Nephron (organoid): ENCODE measurements around the gene SNAPC2.
A peak's percentile ranks its signal among the peaks of the same experiment; 100 is the strongest.
"Not testable (repeated sequence)": the region's sequence is repeated elsewhere in the genome, so short reads cannot be mapped to it uniquely, and the experiment has no call there.

ENCODE experiments used
- H3K27ac Mint-ChIP-seq, 3 experiments: 2 replicates each; pipeline ENCODE4 v1.8.0; 2020; ENCODE audit warnings: mixed read lengths in 3 of 3, mild to moderate bottlenecking in 2 of 3, moderate library complexity in 1 of 3
- H3K27me3 Mint-ChIP-seq: 2 replicates; pipeline ENCODE4 v1.8.0; 2021; ENCODE audit warnings: low read depth, mild to moderate bottlenecking, moderate library complexity, mixed read lengths
- H3K36me3 Mint-ChIP-seq: 2 replicates; pipeline ENCODE4 v1.8.0; 2020; ENCODE audit warnings: low read depth, mixed read lengths
- H3K4me1 Mint-ChIP-seq: 2 replicates; pipeline ENCODE4 v1.8.0; 2020; ENCODE audit warnings: mixed read lengths
- H3K4me3 Mint-ChIP-seq, 3 experiments: 2 replicates each; pipeline ENCODE4 v1.8.0; 2020; ENCODE audit warnings: mild to moderate bottlenecking in 3 of 3, mixed read lengths in 3 of 3, moderate library complexity in 2 of 3
- H3K9me3 Mint-ChIP-seq: 2 replicates; pipeline ENCODE4 v1.8.0; 2020; ENCODE audit warnings: mixed read lengths
- CTCF ChIP-seq, 3 experiments: fragments of 200-600 bp; sonication (generic); IDR thresholded peaks; one replicate each; pipeline ENCODE4 v1.5.0; 2021; ENCODE audit warnings: antibody characterized with exemption in 3 of 3; ENCODE audit not compliant: unreplicated experiment in 3 of 3

Gene SNAPC2

GRCh38 chr19:7928741-7929701 lies 8.9 kb downstream of the SNAPC2 start:
- H3K27ac Mint-ChIP-seq: peak overlapping the region; percentile 79 to 89 (median 80)
- no peaks in the 10 kb centered on the region for H3K27me3 Mint-ChIP-seq
- no peaks in the 10 kb centered on the region for H3K9me3 Mint-ChIP-seq
- TF ChIP-seq CTCF (IDR thresholded peaks at IDR 0.05; ENCODE audit: unreplicated experiment in 3 of 3): peak; percentile 13 to 36 (median 21)
- peaks cover 18% of the 10 kb centered on the region for H3K4me1 Mint-ChIP-seq
- peak overlapping the region; percentile 47 to 78 (median 71) for H3K4me3 Mint-ChIP-seq
- peaks cover 5% of the 10 kb centered on the region for H3K36me3 Mint-ChIP-seq

- H3K27ac Mint-ChIP-seq, H3K36me3 Mint-ChIP-seq, H3K4me3 Mint-ChIP-seq, H3K27me3 Mint-ChIP-seq, H3K9me3 Mint-ChIP-seq: not testable (repeated sequence)
- H3K4me1 Mint-ChIP-seq: peaks cover 18% of the 10 kb centered on the region
Observed at GRCh38 chr19:7930030-7930429, 9.9 kb downstream of the SNAPC2 start.

GRCh38 chr19:7930765-7931164 lies 10.6 kb downstream of the SNAPC2 start:
- Mint-ChIP-seq H3K27me3 (no peaks in the 10 kb centered on the region), H3K4me1 (peaks cover 18% of the 10 kb centered on the region), H3K9me3 (no peaks in the 10 kb centered on the region), H3K27ac (peak overlapping the region in 1 of 3 experiments; percentile 24), H3K4me3 (no peak overlapping the region), H3K36me3 (peaks cover 7% of the 10 kb centered on the region)
- TF ChIP-seq CTCF (IDR thresholded peaks at IDR 0.05; ENCODE audit: unreplicated experiment in 3 of 3): no peak

- Mint-ChIP-seq H3K27ac (no peak overlapping the region), H3K9me3 (no peaks in the 10 kb centered on the region), H3K4me3 (no peak overlapping the region), H3K36me3 (peaks cover 11% of the 10 kb centered on the region), H3K27me3 (no peaks in the 10 kb centered on the region), H3K4me1 (peaks cover 15% of the 10 kb centered on the region)
- no peak for TF ChIP-seq CTCF (IDR thresholded peaks at IDR 0.05; ENCODE audit: unreplicated experiment in 3 of 3)
Observed at GRCh38 chr19:7931221-7932061, 11.3 kb downstream of the SNAPC2 start.

GRCh38 chr19:7932276-7932929 lies 12.3 kb downstream of the SNAPC2 start:
- no peak overlapping the region for H3K4me3 Mint-ChIP-seq
- no peak overlapping the region for H3K27ac Mint-ChIP-seq
- H3K27me3 Mint-ChIP-seq: no peaks in the 10 kb centered on the region
- peaks cover 14% of the 10 kb centered on the region for H3K36me3 Mint-ChIP-seq
- H3K4me1 Mint-ChIP-seq: peaks cover 12% of the 10 kb centered on the region
- TF ChIP-seq CTCF (IDR thresholded peaks at IDR 0.05; ENCODE audit: unreplicated experiment in 3 of 3): no peak
- no peaks in the 10 kb centered on the region for H3K9me3 Mint-ChIP-seq

GRCh38 chr19:7932930-7933300 lies 12.8 kb downstream of the SNAPC2 start:
- H3K36me3 Mint-ChIP-seq: peaks cover 19% of the 10 kb centered on the region
- no peak overlapping the region for H3K27ac Mint-ChIP-seq
- no peaks in the 10 kb centered on the region for H3K9me3 Mint-ChIP-seq
- TF ChIP-seq CTCF (IDR thresholded peaks at IDR 0.05; ENCODE audit: unreplicated experiment in 3 of 3): no peak
- H3K27me3 Mint-ChIP-seq: no peaks in the 10 kb centered on the region
- peaks cover 12% of the 10 kb centered on the region for H3K4me1 Mint-ChIP-seq
- H3K4me3 Mint-ChIP-seq: no peak overlapping the region
